ENCODE measurements around the gene HPGDS.
A peak's percentile ranks its signal among the peaks of the same experiment; 100 is the strongest.

GRCh38 chr4:94304365-94304971 is 38.2 kb downstream of the HPGDS start:
- TF ChIP-seq CTCF (IDR thresholded peaks at IDR 0.05), result peak; percentile 39 to 71 (median 54)
- TF ChIP-seq POLR2A (IDR thresholded peaks at IDR 0.05), result no peak

Measured in heart left ventricle (tissue), 13 donors.